ENCODE measurements around the gene FAM174A.

- TF ChIP-seq CTCF (IDR thresholded peaks at IDR 0.05; ENCODE audit: poor library complexity) (no peak), EZH2 (IDR thresholded peaks at IDR 0.05; ENCODE audit: borderline replicate concordance) (no peak), EZH2phosphoT487 (IDR thresholded peaks at IDR 0.05; ENCODE audit: low read depth, severe bottlenecking, unreplicated experiment) (no peak)
Observed at GRCh38 chr5:100550531-100551051, 15.4 kb downstream of the FAM174A start.

All from hepatocyte (in vitro differentiated cells).